Measurements from ENCODE around the gene TREM2.
"Not testable (repeated sequence)": the region's sequence is repeated elsewhere in the genome, so short reads cannot be mapped to it uniquely, and the experiment has no call there.

Gene TREM2

DNA sequence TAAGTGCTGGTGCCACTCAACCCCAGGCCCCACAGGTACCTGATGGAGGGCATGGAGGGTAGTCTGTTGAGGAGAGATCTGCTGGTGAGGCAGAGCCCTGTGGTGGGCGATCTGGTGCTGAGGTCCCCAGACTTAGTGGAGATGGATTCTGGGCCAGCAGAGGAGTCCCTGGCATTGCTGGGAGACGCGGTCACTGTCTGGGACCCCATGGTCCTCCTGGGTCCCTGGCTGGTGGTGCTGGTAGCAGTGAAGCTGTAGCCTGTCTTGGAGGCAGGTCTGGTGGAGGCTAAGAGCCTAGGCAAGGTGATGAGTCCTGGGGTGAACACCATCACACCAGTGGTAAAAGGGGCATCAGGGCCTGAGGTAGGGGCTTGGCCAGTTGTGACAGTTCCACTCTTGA lies 31.5 kb upstream of the TREM2 start:
- H3K36me3 ChIP-seq (ENCODE audit: insufficient read depth, low read length), result no peaks in the 10 kb centered on the region
- no peaks in the 10 kb centered on the region for H3K4me1 ChIP-seq (ENCODE audit: control insufficient read depth, insufficient read depth, low read length, unreplicated experiment)

DNA sequence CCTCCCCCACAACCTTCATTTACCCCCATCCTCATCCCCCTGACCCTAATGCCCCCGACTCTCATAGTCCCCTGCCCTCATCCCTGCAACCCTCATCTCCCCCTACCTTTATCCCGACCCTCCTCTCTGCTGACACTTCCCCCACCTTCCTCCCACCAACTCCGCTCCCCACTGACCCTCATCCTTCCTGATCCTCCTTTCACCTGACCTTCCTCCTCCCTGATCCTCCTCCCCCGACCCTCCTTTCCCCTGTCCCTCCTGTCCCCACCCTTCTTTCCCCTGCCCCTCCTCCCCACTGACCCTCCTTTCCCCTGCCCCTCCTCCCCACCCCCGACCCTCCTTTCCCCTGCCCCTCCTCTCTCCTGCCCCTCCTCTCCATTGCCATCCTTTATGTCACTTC lies 31.0 kb upstream of the TREM2 start:
- H3K27ac ChIP-seq (ENCODE audit: low read depth, low read length), result no peak overlapping the region
- no peaks in the 10 kb centered on the region for H3K79me2 ChIP-seq (ENCODE audit: control insufficient read depth, insufficient read depth, low read length, unreplicated experiment)
- peaks cover 76% of the 10 kb centered on the region for H3K27me3 ChIP-seq (ENCODE audit: insufficient read depth, low read length)
- H2AFZ ChIP-seq (ENCODE audit: low read length, unreplicated experiment), result no peak overlapping the region
- H3K36me3 ChIP-seq (ENCODE audit: insufficient read depth, low read length), result no peaks in the 10 kb centered on the region
- no peaks in the 10 kb centered on the region for H3K4me1 ChIP-seq (ENCODE audit: control insufficient read depth, insufficient read depth, low read length, unreplicated experiment)
- H3K4me3 ChIP-seq (ENCODE audit: low read depth, low read length), result no peak overlapping the region

More for the DNA sequence above, 31.5 kb upstream of the TREM2 start:
- H3K27ac ChIP-seq (ENCODE audit: low read depth, low read length), result no peak overlapping the region
- no peaks in the 10 kb centered on the region for H3K79me2 ChIP-seq (ENCODE audit: control insufficient read depth, insufficient read depth, low read length, unreplicated experiment)
- H2AFZ ChIP-seq (ENCODE audit: low read length, unreplicated experiment), result no peak overlapping the region
- H3K27me3 ChIP-seq (ENCODE audit: insufficient read depth, low read length), result peaks cover 75% of the 10 kb centered on the region
- H3K4me3 ChIP-seq (ENCODE audit: low read depth, low read length), result no peak overlapping the region

DNA sequence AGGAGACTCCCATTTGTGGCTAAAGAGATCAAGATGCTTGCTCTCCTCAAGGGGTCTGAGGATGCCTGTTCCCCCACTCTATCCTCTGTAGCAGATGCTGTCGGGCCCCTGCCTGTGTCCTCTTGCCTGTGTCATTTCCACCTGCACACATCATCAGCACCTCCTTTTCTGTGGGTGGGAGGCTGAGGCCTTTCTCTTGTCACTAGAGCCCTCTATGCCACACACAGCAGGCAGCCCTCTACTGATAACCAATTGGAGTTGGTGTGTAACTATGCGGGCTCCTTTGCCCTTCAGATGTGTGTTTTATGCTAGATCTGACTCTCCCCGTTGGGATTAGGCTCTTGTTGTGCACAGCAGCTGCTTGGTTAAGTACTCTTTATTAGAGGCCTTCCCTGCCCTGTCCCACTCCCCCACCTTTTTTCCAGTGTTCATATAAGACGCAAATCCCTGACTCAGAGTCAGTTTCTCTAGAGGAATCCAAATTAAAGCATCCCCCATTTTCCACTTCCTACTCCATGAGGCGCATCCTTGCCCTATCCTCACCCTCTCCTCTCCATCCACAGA lies 30.3 kb upstream of the TREM2 start:
- Histone ChIP-seq H3K79me2 (ENCODE audit: control insufficient read depth, insufficient read depth, low read length, unreplicated experiment) (no peaks in the 10 kb centered on the region), H3K4me3 (ENCODE audit: low read depth, low read length) (no peak overlapping the region), H3K36me3 (ENCODE audit: insufficient read depth, low read length) (no peaks in the 10 kb centered on the region), H3K27me3 (ENCODE audit: insufficient read depth, low read length) (peaks cover 80% of the 10 kb centered on the region), H2AFZ (ENCODE audit: low read length, unreplicated experiment) (no peak overlapping the region), H3K4me1 (ENCODE audit: control insufficient read depth, insufficient read depth, low read length, unreplicated experiment) (no peaks in the 10 kb centered on the region), H3K27ac (ENCODE audit: low read depth, low read length) (no peak overlapping the region)

DNA sequence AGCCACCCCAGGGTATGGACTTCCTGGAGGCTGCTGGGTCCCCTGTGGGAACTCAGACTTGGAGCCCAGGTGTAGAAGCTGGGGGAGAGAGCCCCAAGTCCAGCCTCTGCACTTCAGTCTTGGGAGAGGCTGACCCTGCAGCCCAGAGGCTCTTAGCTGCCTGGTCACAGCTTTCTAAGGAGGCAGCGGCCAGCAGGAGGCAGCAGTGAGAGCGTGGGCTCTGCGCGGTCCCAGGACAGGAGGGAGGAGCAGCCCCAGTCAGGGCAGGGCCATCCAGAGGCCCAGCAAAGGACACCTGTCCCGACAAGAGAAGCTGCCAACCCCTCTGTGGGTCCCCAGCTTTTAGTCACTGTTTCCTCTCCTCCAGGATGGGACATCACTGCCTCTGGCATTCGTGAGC lies 28.7 kb upstream of the TREM2 start:
- Histone ChIP-seq H3K27ac (ENCODE audit: low read depth, low read length) (no peak overlapping the region), H3K79me2 (ENCODE audit: control insufficient read depth, insufficient read depth, low read length, unreplicated experiment) (no peaks in the 10 kb centered on the region), H3K4me1 (ENCODE audit: control insufficient read depth, insufficient read depth, low read length, unreplicated experiment) (no peaks in the 10 kb centered on the region), H3K4me3 (ENCODE audit: low read depth, low read length) (no peak overlapping the region), H3K36me3 (ENCODE audit: insufficient read depth, low read length) (no peaks in the 10 kb centered on the region), H3K27me3 (ENCODE audit: insufficient read depth, low read length) (peaks cover 68% of the 10 kb centered on the region), H2AFZ (ENCODE audit: low read length, unreplicated experiment) (no peak overlapping the region)

DNA sequence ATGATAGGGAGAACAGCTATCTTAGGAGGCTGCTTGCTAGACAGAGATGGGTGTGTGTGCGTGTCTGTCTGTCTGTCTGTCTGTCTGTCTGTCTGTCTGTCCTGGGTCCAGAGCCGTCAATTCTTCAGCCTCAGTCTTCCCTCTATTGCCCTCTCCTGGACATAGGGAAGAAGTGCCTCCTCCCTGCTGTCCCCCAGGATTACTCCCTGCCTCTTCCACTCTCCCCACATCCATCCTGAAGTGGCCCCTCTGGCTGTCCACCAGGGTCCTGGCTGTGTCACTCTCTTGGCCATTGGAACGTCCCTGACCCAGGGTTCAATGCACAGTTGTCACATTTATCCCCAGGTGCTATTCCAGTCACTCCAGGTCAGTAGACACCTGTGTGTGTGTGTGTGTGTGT lies 27.9 kb upstream of the TREM2 start:
- Histone ChIP-seq H3K27ac (ENCODE audit: low read depth, low read length) (no peak overlapping the region), H3K4me1 (ENCODE audit: control insufficient read depth, insufficient read depth, low read length, unreplicated experiment) (no peaks in the 10 kb centered on the region), H2AFZ (ENCODE audit: low read length, unreplicated experiment) (no peak overlapping the region), H3K27me3 (ENCODE audit: insufficient read depth, low read length) (peaks cover 61% of the 10 kb centered on the region), H3K4me3 (ENCODE audit: low read depth, low read length) (no peak overlapping the region), H3K36me3 (ENCODE audit: insufficient read depth, low read length) (no peaks in the 10 kb centered on the region), H3K79me2 (ENCODE audit: control insufficient read depth, insufficient read depth, low read length, unreplicated experiment) (no peaks in the 10 kb centered on the region)

DNA sequence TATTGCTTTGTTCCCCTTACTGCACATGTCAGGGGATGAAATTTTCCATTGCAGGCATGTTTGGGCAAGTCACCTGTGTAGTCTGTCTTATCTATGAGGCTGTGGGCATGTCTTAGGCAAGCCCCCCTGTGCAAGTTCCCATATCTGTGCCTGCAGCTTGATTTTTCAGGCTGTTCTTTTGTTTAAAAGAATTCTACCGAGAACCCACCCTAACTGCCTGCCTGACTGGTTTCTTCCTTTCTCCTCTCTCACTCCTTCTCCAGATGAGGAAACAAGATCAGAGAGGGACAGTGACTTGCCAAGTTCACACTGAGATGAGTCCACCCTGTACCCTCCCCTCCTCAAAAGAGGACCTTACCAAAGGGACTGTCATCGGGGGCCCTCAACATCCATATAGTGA lies 27.1 kb upstream of the TREM2 start:
- Histone ChIP-seq H3K79me2 (ENCODE audit: control insufficient read depth, insufficient read depth, low read length, unreplicated experiment) (no peaks in the 10 kb centered on the region), H3K4me3 (ENCODE audit: low read depth, low read length) (no peak overlapping the region), H3K36me3 (ENCODE audit: insufficient read depth, low read length) (no peaks in the 10 kb centered on the region), H2AFZ (ENCODE audit: low read length, unreplicated experiment) (no peak overlapping the region), H3K27me3 (ENCODE audit: insufficient read depth, low read length) (peaks cover 62% of the 10 kb centered on the region), H3K27ac (ENCODE audit: low read depth, low read length) (no peak overlapping the region), H3K4me1 (ENCODE audit: control insufficient read depth, insufficient read depth, low read length, unreplicated experiment) (no peaks in the 10 kb centered on the region)

DNA sequence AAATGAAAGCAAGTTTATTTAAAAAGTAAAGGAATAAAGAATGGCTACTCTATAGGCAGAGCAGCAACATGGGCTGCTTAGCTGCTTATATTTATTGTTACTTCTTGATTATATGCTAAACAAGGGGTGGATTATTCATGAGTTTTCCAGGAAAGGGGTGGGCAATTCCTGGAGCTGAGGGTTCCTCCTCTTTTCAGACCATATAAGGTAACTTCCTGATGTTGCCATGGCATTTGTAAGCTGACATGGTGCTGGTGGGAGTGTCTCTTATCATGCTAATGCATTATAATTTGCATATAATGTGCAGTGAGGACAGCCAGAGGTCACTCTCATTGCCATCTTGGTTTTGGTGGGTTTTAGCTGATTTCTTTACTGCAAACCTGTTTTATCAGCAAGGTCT lies 26.1 kb upstream of the TREM2 start:
- not testable (repeated sequence) for H2AFZ ChIP-seq (ENCODE audit: low read length, unreplicated experiment); H3K4me3 ChIP-seq (ENCODE audit: low read depth, low read length); H3K36me3 ChIP-seq (ENCODE audit: insufficient read depth, low read length); H3K4me1 ChIP-seq (ENCODE audit: control insufficient read depth, insufficient read depth, low read length, unreplicated experiment); H3K79me2 ChIP-seq (ENCODE audit: control insufficient read depth, insufficient read depth, low read length, unreplicated experiment); H3K27ac ChIP-seq (ENCODE audit: low read depth, low read length)
- H3K27me3 ChIP-seq (ENCODE audit: insufficient read depth, low read length), result peaks cover 60% of the 10 kb centered on the region

DNA sequence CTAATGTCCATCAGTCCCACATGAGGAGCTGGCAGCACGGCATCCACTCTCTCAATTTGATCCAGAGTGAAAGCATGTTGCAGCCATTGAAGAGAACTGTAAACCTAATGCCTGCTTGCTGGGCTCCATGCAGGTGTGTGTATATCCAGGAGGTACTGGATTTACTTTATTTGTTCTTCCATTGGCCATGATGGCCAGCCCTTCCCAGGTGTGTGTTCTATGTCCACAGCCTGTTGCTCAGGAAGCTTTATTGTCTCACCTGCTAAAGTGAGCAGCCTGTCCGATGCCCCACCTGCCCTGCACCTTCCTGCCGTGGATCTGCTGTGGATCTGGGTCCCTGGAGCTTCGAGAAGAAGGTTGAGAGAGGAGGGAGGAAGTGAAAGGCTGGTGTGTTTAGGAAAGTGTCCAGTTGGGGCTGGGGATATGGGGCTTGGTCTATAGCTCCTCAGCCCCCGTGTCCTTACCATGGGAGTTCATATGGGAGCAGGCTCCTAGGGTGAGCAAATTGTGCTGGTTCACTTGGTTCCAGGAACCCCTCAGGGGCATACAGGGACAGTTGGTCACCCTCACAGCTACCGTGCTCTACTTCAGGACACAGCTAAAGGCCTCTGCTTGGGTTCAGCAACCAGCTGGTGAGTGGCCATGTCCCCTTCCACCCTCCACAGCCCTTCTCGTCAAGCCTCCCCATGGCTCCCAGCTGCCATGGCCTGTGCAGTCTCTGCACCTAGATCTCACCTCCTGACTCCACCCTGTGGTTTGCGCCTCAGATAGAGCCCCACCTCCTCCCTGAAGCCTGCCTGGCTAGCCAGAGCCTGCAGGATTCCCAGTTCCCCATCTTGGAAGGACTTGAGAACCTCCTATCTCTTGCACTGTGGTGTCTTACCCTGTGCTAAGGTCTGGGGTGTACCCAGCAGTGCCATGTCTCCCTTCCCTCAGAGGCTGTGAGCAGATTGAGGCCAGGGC lies 25.3 kb upstream of the TREM2 start:
- H3K36me3 ChIP-seq (ENCODE audit: insufficient read depth, low read length), result no peaks in the 10 kb centered on the region
- H3K4me1 ChIP-seq (ENCODE audit: control insufficient read depth, insufficient read depth, low read length, unreplicated experiment), result no peaks in the 10 kb centered on the region
- H3K27me3 ChIP-seq (ENCODE audit: insufficient read depth, low read length), result peaks cover 64% of the 10 kb centered on the region
- H2AFZ ChIP-seq (ENCODE audit: low read length, unreplicated experiment), result no peak overlapping the region
- no peak overlapping the region for H3K27ac ChIP-seq (ENCODE audit: low read depth, low read length)
- no peaks in the 10 kb centered on the region for H3K79me2 ChIP-seq (ENCODE audit: control insufficient read depth, insufficient read depth, low read length, unreplicated experiment)
- no peak overlapping the region for H3K4me3 ChIP-seq (ENCODE audit: low read depth, low read length)

DNA sequence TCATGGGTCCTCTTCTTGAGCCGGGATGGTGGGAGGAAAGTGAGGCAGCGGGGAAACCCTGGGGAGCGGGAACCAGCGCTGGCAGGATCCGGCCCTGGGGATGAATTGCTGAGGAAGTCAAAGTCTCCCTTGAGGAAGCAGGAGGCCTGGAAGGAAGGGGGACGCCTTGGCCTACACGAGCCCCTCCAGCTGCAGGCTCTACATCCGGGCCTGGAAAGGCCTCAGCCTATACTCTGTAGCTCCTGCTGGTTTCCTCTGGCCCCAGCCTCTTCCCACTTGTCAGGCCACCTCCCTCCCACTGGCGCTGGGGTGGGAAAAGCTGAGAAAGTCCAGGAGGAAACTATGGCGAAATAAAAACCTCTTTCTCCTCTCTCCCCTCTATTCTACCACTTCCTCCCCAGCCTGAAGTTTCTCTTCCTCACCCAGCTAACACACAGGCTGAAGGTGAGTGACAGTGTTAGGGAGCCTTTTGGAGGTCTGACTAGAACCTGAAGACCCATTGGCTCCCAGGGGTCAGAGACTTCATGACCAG lies 23.2 kb upstream of the TREM2 start:
- no peak overlapping the region for H3K27ac ChIP-seq (ENCODE audit: low read depth, low read length)
- H3K27me3 ChIP-seq (ENCODE audit: insufficient read depth, low read length), result peaks cover 70% of the 10 kb centered on the region
- H3K79me2 ChIP-seq (ENCODE audit: control insufficient read depth, insufficient read depth, low read length, unreplicated experiment), result no peaks in the 10 kb centered on the region
- no peak overlapping the region for H3K4me3 ChIP-seq (ENCODE audit: low read depth, low read length)
- no peaks in the 10 kb centered on the region for H3K4me1 ChIP-seq (ENCODE audit: control insufficient read depth, insufficient read depth, low read length, unreplicated experiment)
- no peaks in the 10 kb centered on the region for H3K36me3 ChIP-seq (ENCODE audit: insufficient read depth, low read length)
- no peak overlapping the region for H2AFZ ChIP-seq (ENCODE audit: low read length, unreplicated experiment)

DNA sequence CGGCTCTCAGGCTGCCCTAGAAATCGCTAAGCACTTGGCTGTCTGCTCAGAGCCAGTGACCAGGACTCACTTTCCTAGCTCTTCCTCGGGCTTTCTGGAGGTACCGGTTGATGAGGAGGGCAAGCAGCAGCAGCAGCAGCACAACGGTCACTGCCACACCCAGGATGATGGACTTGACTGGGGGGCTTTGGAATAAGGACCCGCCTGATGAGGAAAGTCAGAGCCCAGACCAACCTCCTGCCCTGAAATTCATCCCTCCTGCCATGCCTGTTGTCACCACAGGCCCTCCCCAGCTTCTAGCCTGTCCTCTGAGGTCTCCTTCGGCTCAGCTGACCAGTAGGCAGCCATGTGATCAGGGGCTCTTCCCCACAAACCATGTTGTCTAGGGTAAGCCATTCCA lies 21.8 kb upstream of the TREM2 start:
- Histone ChIP-seq H3K36me3 (ENCODE audit: insufficient read depth, low read length) (no peaks in the 10 kb centered on the region), H3K27me3 (ENCODE audit: insufficient read depth, low read length) (peaks cover 71% of the 10 kb centered on the region), H3K4me1 (ENCODE audit: control insufficient read depth, insufficient read depth, low read length, unreplicated experiment) (no peaks in the 10 kb centered on the region), H3K4me3 (ENCODE audit: low read depth, low read length) (no peak overlapping the region), H2AFZ (ENCODE audit: low read length, unreplicated experiment) (no peak overlapping the region), H3K79me2 (ENCODE audit: control insufficient read depth, insufficient read depth, low read length, unreplicated experiment) (no peaks in the 10 kb centered on the region), H3K27ac (ENCODE audit: low read depth, low read length) (no peak overlapping the region)
